Measurements from ENCODE around the gene CYP2W1. TPM values are rescaled to one million over a fixed set of nuclear protein-coding genes. Genes with fewer than 3 reads are reported as not detected.
"Not testable (repeated sequence)": the region's sequence is repeated elsewhere in the genome, so short reads cannot be mapped to it uniquely, and the experiment has no call there.

CYP2W1 gene
- total and polyA plus RNA-seq, 2 donors (not counting 3 experiments of a cell fraction or from before 2014, with no cell fraction given) = not detected

- Histone ChIP-seq H3K9ac (replicated peaks; ENCODE audit: extremely low read depth, insufficient read depth, low read length) (no peak overlapping the region), H3K27me3 (ENCODE audit: control insufficient read depth in 2 of 2, insufficient read depth in 2 of 2, low read length in 2 of 2) (peaks cover 0 to 13% of the 10 kb centered on the region in 2 experiments), H2AFZ (ENCODE audit: low read depth, low read length) (no peak overlapping the region), H3K79me2 (ENCODE audit: control insufficient read depth, insufficient read depth, low read length) (no peaks in the 10 kb centered on the region), H3K4me1 (ENCODE audit: control insufficient read depth, extremely low read depth, insufficient read depth, low read length) (no peaks in the 10 kb centered on the region), H3K9me1 (replicated peaks; ENCODE audit: control insufficient read depth, extremely low read depth, insufficient read depth, low read length) (no peaks in the 10 kb centered on the region), H3K9me3 (replicated peaks; ENCODE audit: control insufficient read depth, insufficient read depth, low read length) (no peaks in the 10 kb centered on the region), H3K27ac (ENCODE audit: insufficient read depth, low read depth, low read length) (no peak overlapping the region), H4K20me1 (replicated peaks; ENCODE audit: control insufficient read depth, extremely low read depth, insufficient read depth, low read length) (no peaks in the 10 kb centered on the region), H3K4me2 (ENCODE audit: insufficient read depth, low read length) (no peak overlapping the region), H3K36me3 (ENCODE audit: control insufficient read depth in 2 of 2, extremely low read depth in 1 of 2, insufficient read depth in 2 of 2, low read length in 2 of 2) (no peaks in the 10 kb centered on the region), H3K4me3 (replicated peaks in 1 of 3; ENCODE audit: insufficient read depth in 1 of 3, low read depth in 1 of 3, low read length in 3 of 3) (no peak overlapping the region)
- dilution Hi-C loops (cut with MboI; ENCODE audit: extremely low pct_ligation_motif_present, low sequenced_read_pairs) = no loop called here
- DNase-seq (ENCODE audit: low read depth, low spot score) = no peak
- TF ChIP-seq JUN (IDR thresholded peaks at IDR 0.05; ENCODE audit: borderline replicate concordance, insufficient read depth, insufficient read length, low read depth) (no peak), MYC (IDR thresholded peaks at IDR 0.05; ENCODE audit: low read depth, low read length) (no peak), FOS (IDR thresholded peaks at IDR 0.05; ENCODE audit: borderline replicate concordance, insufficient read depth, low read length) (no peak), EZH2 (IDR thresholded peaks at IDR 0.05; ENCODE audit: borderline replicate concordance, low read depth, low read length, severe bottlenecking) (no peak), GATA2 (IDR thresholded peaks at IDR 0.05; ENCODE audit: insufficient read depth, insufficient read length, low read depth, low read length) (no peak), MAX (IDR thresholded peaks at IDR 0.05; ENCODE audit: insufficient read depth, insufficient read length) (no peak), CTCF (IDR thresholded peaks at IDR 0.05; ENCODE audit: extremely low read depth in 1 of 2, insufficient read depth in 1 of 2, low read depth in 1 of 2, low read length in 2 of 2) (no peak), POLR2AphosphoS5 (IDR thresholded peaks at IDR 0.05; ENCODE audit: insufficient read depth, low read depth, low read length) (no peak)
- no TSS peak for BruUV-seq (replicated peaks)
- POLR2A ChIA-PET = no interaction called here
- intact Hi-C loops (cut with micrococcal nuclease) = no loop called here
- CTCF ChIA-PET = no interaction called here
- FAIRE-seq = no peak
Measured at GRCh38 chr7:940599-941408, 42.2 kb upstream of the CYP2W1 start.

- dilution Hi-C loops (cut with MboI; ENCODE audit: extremely low pct_ligation_motif_present, low sequenced_read_pairs); H3K4me3 ChIP-seq (replicated peaks in 1 of 3; ENCODE audit: insufficient read depth in 1 of 3, low read depth in 1 of 3, low read length in 3 of 3); BruUV-seq (replicated peaks); H3K79me2 ChIP-seq (ENCODE audit: control insufficient read depth, insufficient read depth, low read length); CTCF ChIA-PET; H3K4me1 ChIP-seq (ENCODE audit: control insufficient read depth, extremely low read depth, insufficient read depth, low read length); H3K4me2 ChIP-seq (ENCODE audit: insufficient read depth, low read length); H3K9me1 ChIP-seq (replicated peaks; ENCODE audit: control insufficient read depth, extremely low read depth, insufficient read depth, low read length); intact Hi-C loops (cut with micrococcal nuclease); FAIRE-seq; H3K9me3 ChIP-seq (replicated peaks; ENCODE audit: control insufficient read depth, insufficient read depth, low read length); H4K20me1 ChIP-seq (replicated peaks; ENCODE audit: control insufficient read depth, extremely low read depth, insufficient read depth, low read length); H3K27ac ChIP-seq (ENCODE audit: insufficient read depth, low read depth, low read length); POLR2A ChIA-PET; H3K36me3 ChIP-seq (ENCODE audit: control insufficient read depth in 2 of 2, extremely low read depth in 1 of 2, insufficient read depth in 2 of 2, low read length in 2 of 2); DNase-seq (ENCODE audit: low read depth, low spot score); H3K9ac ChIP-seq (replicated peaks; ENCODE audit: extremely low read depth, insufficient read depth, low read length); H2AFZ ChIP-seq (ENCODE audit: low read depth, low read length): not testable (repeated sequence)
- peaks cover 0 to 13% of the 10 kb centered on the region in 2 experiments for H3K27me3 ChIP-seq (ENCODE audit: control insufficient read depth in 2 of 2, insufficient read depth in 2 of 2, low read length in 2 of 2)
Measured at GRCh38 chr7:943793-944192, 39.2 kb upstream of the CYP2W1 start.

Measured in endothelial cell of umbilical vein (primary cell).